ENCODE data around the gene TMEM161A. TPM values are rescaled to one million over a fixed set of nuclear protein-coding genes. Genes with fewer than 3 reads are reported as not detected.
A peak's percentile ranks its signal among the peaks of the same experiment; 100 is the strongest.

The TMEM161A gene
- total and polyA plus RNA-seq, 9 of the 15 experiments (the other 6 are each of a cell fraction or from before 2014, with no cell fraction given) = 0.63 to 92.3 (median 38.9) TPM

GRCh38 chr19:19138109-19138981 lies at the start of gene TMEM161A (continued):
- peak; percentile 96 for TF ChIP-seq RBM25 (IDR thresholded peaks at IDR 0.05; ENCODE audit: low read depth, low read length, severe bottlenecking)
- peak; percentile 95 for TF ChIP-seq HCFC1 (IDR thresholded peaks at IDR 0.05; ENCODE audit: low read depth, low read length)
- no peak for TF ChIP-seq NR2C1 (IDR thresholded peaks at IDR 0.05)
- TF ChIP-seq NR2C1 (tag; IDR thresholded peaks at IDR 0.05) = peak; percentile 65
- TF ChIP-seq PCBP2 (IDR thresholded peaks at IDR 0.05; ENCODE audit: low read depth, low read length, poor library complexity, severe bottlenecking) = no peak
- TF ChIP-seq TARDBP (IDR thresholded peaks at IDR 0.05) = no peak
- TF ChIP-seq TEAD1 (CRISPR knock-in tag; IDR thresholded peaks at IDR 0.05) = peak in 1 of 2 experiments; percentile 73; a peak in 2 of 4 replicates
- 0 out of 2 replicates have a peak, but pooled peaks have one; percentile 67 for TF ChIP-seq CGGBP1 (CRISPR knock-in tag; IDR thresholded peaks at IDR 0.05)
- TF ChIP-seq HNRNPUL1 (IDR thresholded peaks at IDR 0.05; ENCODE audit: low read length) = no peak
- TF ChIP-seq CREM (IDR thresholded peaks at IDR 0.05; ENCODE audit: low read depth) = peak; percentile 86
- TF ChIP-seq DEAF1 (CRISPR knock-in tag; IDR thresholded peaks at IDR 0.05) = no peak
- no peak for TF ChIP-seq NONO (IDR thresholded peaks at IDR 0.05; ENCODE audit: low read depth in 2 of 2, low read length in 1 of 2)
- no peak for TF ChIP-seq RFX1 (IDR thresholded peaks at IDR 0.05)
- TF ChIP-seq TRIM25 (IDR thresholded peaks at IDR 0.05; ENCODE audit: borderline replicate concordance) = peak; percentile 33; the same call in 1 of the 2 replicates
- TF ChIP-seq NCOA6 (IDR thresholded peaks at IDR 0.05) = no peak
- peak; percentile 64; the same call in 1 of the 2 replicates for TF ChIP-seq TFAP4 (CRISPR knock-in tag; IDR thresholded peaks at IDR 0.05; ENCODE audit: borderline replicate concordance)
- TF ChIP-seq RAD21 (CRISPR knock-in tag; conservative IDR thresholded peaks at IDR 0.05 in 1 of 2, IDR thresholded peaks at IDR 0.05 in 1 of 2) = no peak
- TF ChIP-seq UBTF (IDR thresholded peaks at IDR 0.05; ENCODE audit: borderline replicate concordance in 1 of 2, low read depth in 2 of 2, low read length in 2 of 2) = no peak
